ENCODE results near the gene OSGIN1.

The OSGIN1 gene

GRCh38 chr16:83995754-83996153, 42.7 kb downstream of the OSGIN1 start:
- no peak for DNase-seq
- Histone ChIP-seq H3K36me3 (no peaks in the 10 kb centered on the region), H3K27me3 (peaks cover 0 to 62% of the 10 kb centered on the region in 2 donors), H3K4me3 (no peak overlapping the region), H3K9me3 (no peaks in the 10 kb centered on the region), H3K4me1 (peaks cover 0 to 3% (median 0%) of the 10 kb centered on the region in 4 donors), H3K27ac (no peak overlapping the region)
- intact Hi-C loops (cut with DNase I; ENCODE audit: low total_unique reads): no loop called here
- no peak for TF ChIP-seq CTCF (IDR thresholded peaks at IDR 0.05)

DNA sequence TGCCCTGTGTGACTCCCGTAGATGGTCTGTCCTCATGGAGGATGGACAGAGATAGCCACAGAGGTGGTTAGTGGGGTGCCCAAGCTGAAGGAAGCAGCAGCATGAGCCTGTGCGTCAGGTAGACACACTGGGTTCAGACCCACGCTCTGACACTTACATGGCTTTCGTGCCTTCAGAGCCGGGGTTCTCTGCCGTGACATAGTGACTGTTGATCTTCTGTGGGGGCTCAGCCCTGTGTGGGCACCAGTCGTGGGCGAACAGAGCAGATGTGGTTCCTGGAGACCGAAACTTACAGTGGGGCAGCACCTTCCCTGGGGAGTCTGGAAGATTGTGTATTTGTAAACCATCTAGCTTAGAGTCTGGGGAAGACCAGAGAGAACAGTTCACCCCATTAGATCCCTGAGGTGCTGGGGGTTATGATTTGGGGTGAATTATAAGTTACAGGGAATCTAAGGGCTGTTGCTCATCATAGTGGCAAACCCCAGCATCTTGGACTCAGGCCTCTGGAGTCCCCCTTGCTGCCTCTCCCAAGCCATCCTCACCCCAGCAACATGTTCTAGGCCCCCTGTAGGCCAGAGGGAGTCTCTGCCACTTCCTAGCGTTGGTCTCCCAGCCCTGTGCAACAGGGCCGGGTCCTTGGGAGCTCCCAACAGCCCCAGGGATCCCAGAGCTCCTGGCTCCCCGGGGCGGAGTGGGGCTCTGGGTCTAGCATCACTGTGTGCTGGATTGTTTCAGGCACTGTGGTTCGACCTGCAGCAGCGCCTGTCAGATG, 43.6 kb downstream of the OSGIN1 start:
- H3K27me3 ChIP-seq: peaks cover 0 to 68% of the 10 kb centered on the region in 2 donors
- DNase-seq: no peak

DNA sequence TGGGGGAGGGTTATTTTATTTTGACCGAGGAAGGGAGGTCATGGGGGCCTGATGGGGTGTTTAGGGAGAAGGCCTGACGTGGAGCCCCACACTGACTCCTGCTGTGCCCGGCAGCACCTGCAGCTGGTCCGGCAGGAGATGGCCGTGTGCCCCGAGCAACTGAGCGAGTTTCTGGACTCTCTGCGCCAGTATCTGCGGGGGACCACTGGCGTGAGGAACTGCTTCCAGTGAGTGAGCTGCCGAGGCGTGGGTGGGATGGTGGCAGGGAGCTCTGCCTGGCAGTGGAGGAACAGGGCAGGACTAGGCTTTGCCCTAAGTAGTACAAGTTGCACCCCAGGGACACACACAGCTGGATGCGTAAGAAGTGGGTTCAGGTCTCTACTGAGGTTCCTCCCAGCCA, 45.1 kb downstream of the OSGIN1 start:
- no peak for TF ChIP-seq CTCF (IDR thresholded peaks at IDR 0.05)
- no peaks in the 10 kb centered on the region for H3K9me3 ChIP-seq
- H3K27ac ChIP-seq: no peak overlapping the region
- no peak for DNase-seq
- intact Hi-C loops (cut with DNase I; ENCODE audit: low total_unique reads): no loop called here
- H3K4me1 ChIP-seq: peaks cover 0 to 3% (median 0%) of the 10 kb centered on the region in 4 donors
- H3K27me3 ChIP-seq: peaks cover 0 to 80% of the 10 kb centered on the region in 2 donors
- no peak overlapping the region for H3K4me3 ChIP-seq
- H3K36me3 ChIP-seq: no peaks in the 10 kb centered on the region

More for the DNA sequence above, 43.6 kb downstream of the OSGIN1 start:
- Histone ChIP-seq H3K4me1 (peaks cover 0 to 3% (median 0%) of the 10 kb centered on the region in 4 donors), H3K4me3 (no peak overlapping the region), H3K27ac (no peak overlapping the region), H3K36me3 (no peaks in the 10 kb centered on the region), H3K9me3 (no peaks in the 10 kb centered on the region)
- TF ChIP-seq CTCF (IDR thresholded peaks at IDR 0.05): no peak
- intact Hi-C loops (cut with DNase I; ENCODE audit: low total_unique reads): no loop called here

DNA sequence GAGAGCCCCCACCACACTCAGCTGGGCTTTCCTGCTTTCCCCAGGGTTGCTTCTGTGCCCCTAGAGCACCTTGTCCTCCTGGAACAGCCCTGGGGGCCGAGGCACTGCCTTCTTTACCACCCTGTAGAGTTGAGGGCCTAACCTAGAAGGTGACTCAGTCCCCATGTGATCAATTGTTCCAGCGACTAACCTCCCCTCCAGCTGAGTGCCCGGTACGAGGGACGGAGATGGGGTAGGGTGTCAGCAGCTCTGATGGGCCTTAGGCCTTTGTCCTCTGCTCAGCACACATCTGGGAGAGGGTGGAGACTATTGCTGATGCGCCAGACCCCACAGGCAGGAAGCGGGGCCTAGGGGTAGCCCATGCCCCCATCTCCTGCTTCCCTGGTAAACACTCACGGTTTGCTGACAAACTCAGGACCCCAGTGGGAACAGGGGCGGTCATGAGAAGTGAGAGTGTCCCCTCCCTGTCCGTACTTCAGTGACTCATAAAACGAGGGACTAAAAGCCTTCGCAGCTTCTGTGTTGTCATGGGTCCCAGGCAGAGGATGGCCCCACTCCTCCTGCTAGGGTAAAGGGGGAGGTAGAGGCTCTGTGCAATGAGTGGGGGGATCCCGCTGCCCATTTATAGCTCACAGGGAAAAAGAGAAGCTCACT, 48.1 kb downstream of the OSGIN1 start:
- no peaks in the 10 kb centered on the region for H3K4me1 ChIP-seq
- H3K27me3 ChIP-seq: peaks cover 0 to 74% of the 10 kb centered on the region in 2 donors
- no peak for TF ChIP-seq CTCF (IDR thresholded peaks at IDR 0.05)
- no peak overlapping the region for H3K4me3 ChIP-seq
- H3K27ac ChIP-seq: no peak overlapping the region
- H3K36me3 ChIP-seq: no peaks in the 10 kb centered on the region
- no peaks in the 10 kb centered on the region for H3K9me3 ChIP-seq
- DNase-seq: no peak
- intact Hi-C loops (cut with DNase I; ENCODE audit: low total_unique reads): no loop called here

DNA sequence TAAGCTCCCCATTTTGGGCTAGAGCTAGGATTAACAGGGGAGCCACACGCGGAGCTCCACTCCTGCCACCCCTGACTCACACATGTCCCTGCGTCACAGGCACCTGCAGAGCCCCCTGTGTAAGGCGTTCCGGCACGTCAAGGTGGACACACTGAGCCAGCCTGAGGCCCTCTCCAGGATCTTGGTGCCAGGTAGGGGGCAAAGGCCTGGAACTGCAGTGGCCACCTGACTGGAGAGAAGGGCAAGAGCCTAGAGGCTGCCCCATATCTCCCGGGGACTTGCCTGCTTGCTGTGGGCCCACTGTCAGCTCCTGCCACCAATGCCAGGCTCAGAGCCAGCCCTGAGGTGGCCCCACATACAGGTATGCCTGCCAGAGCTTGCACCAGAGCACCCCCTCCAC, 48.7 kb downstream of the OSGIN1 start:
- intact Hi-C loops (cut with DNase I; ENCODE audit: low total_unique reads): no loop called here

More for the DNA sequence above, 48.7 kb downstream of the OSGIN1 start:
- Histone ChIP-seq H3K4me1 (no peaks in the 10 kb centered on the region), H3K27me3 (peaks cover 0 to 71% of the 10 kb centered on the region in 2 donors), H3K27ac (no peak overlapping the region), H3K36me3 (no peaks in the 10 kb centered on the region), H3K9me3 (no peaks in the 10 kb centered on the region), H3K4me3 (no peak overlapping the region)
- no peak for TF ChIP-seq CTCF (IDR thresholded peaks at IDR 0.05)
- no peak for DNase-seq
